Measurements from ENCODE around the gene C9orf40.
A peak's percentile ranks its signal among the peaks of the same experiment; 100 is the strongest.

The C9orf40 gene, protein sequence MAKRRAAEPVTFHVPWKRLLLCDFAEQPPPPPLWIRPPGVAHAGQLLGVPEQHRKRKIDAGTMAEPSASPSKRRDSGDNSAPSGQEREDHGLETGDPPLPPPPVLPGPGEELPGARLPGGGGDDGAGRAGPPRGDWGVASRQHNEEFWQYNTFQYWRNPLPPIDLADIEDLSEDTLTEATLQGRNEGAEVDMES

DNA sequence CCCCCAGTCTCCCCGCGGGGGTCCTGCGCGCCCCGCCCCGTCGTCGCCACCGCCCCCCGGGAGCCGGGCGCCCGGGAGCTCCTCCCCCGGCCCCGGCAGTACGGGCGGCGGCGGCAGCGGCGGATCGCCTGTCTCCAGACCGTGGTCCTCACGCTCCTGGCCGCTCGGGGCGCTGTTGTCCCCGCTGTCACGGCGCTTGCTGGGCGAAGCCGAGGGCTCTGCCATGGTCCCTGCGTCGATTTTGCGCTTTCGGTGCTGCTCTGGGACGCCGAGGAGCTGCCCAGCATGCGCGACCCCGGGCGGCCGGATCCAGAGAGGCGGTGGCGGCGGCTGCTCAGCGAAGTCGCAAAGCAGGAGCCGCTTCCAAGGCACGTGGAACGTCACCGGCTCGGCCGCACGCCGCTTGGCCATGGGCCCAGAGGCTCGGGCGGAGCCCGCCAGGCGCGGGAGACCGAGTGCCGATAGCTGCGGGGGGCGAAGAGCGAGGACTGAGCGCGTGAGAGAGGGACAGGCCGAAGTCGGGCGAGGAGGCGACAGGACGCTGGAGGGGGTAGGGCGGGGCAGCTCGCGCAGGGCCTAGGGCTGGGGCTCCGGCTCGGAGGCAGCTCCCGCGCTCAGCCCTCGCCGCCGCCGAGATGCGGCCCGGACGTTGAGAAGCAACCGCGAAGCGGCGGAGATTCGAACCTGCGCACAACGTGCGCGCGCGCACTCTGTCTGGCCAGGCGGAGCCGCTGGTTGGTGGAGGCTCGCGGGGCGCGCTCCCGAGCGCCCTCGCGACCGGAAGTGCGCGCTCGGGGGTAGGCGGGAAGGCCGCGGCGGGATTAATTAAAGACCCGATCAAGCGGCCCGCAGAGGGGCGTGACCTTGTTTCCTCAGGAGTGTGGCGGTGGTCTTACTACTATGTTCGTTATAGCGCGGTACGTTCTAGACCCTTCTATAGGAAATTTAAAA is at the start of gene C9orf40:
TSS of gene C9orf40 (minus strand) at position 712 of the 951 bp plus-strand sequence. CDS start at position 411, 301 bp downstream.
- peak; percentile 30 for DNase-seq

DNA sequence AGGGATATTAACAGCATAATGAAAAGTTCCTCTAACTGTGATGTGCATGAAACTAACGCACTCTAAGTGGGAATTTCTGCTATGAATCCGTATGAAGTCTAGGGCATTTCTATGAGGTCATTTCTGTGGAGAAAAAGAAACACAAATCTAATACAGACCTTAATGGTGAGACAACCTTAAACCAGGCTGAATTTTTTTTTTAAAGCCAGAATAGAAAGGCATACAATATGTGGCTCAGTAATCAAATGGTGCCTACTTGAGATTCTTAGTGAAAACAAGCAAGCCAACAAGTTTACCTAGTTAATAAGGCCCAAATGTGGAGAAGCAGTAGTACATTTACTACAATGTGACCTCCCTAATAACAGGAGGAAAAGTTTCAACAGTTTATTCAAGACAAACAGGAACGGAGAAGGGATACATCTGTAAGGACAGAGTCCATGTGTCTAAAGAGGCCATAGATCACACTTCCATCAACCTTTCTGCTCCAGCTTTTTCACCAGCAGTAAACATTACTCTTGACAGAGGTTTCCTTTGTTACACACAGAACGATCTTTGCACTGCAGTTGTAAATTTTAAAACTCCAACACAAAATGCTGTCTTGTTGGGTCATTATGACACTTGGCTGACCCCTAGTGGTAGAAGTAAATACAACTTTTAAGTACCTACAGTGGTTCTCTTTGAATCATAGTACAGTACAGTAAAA is 49.2 kb upstream of the C9orf40 start:
- DNase-seq = no peak

DNA sequence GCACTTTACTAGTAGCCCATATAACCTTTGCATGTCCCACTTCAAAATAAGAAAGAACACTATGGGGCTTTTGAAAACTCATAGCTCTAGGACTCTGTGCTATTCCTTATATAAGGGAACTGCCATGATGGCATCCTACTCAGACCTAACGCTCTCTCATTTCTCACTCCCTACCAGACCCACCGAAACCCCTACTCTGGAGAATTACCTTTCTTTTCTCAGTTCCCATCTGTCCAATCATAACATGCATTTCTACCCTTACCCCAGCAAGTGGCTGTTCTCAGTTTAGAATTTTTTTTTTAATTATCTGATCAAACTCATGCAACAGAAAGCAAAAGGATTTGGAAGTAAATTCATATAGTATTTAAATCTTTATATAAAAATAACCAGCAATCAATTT is 48.1 kb upstream of the C9orf40 start:
- DNase-seq = no peak

GRCh38 chr9:74985041-74985440 is 32.3 kb upstream of the C9orf40 start:
- DNase-seq = no peak

GRCh38 chr9:74983709-74984108 is 31.0 kb upstream of the C9orf40 start:
- DNase-seq = no peak

DNA sequence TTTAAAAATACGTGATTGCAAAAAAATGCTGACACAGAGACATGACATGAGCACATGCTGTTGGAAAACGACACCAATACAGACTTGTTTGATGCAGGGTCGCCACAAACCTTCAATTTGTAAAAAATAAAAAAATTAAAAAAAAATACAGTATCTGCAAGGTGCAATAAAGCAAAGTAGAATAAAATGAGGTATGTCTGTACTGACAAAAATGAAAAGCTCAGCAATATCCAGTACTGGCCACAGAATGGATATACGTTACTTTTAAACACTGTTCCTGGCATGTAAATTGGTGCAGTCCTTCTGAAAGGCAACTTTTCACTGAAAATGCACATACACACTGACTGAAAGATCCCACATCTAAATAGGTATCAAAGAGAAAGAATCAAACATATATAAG is 27.1 kb upstream of the C9orf40 start:
- DNase-seq = no peak

DNA sequence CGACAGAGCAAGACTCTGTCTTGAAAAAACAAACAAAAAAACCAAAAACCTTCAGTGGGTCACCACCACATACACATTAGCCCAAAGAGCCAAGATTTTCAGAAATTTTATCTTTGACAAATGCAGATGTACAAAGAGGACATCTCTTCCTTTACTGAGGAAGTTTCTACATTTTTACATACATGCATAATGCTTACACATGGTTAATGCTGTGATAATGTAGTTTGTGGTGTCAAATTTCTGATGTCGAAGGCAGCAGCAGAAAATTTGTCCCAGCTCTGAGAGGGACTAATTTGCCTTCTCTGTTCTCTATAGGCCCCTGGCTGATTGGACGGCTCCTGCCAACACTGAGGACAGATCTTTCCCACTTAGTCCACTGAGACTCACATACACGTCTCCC is 24.6 kb upstream of the C9orf40 start:
- no peak for DNase-seq

DNA sequence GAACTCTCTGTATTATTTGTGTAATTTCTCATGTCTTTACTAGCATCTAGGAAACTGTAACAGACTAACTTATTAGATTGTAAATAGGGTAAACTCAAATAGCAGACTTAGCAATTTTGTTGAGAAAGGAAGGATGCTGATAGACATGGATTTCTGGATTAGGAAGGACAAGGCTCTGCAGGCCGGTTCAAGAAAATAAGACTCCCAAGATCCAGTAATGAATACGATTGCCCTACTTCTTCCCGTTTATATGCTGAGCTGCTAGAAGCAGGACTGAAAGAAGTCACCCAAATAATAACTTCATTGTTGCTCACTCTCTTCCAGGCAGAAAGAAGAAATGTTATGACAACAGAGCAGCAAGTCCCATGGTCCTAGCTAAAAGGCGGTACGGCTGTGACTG is 22.8 kb upstream of the C9orf40 start:
- no peak for DNase-seq

DNA sequence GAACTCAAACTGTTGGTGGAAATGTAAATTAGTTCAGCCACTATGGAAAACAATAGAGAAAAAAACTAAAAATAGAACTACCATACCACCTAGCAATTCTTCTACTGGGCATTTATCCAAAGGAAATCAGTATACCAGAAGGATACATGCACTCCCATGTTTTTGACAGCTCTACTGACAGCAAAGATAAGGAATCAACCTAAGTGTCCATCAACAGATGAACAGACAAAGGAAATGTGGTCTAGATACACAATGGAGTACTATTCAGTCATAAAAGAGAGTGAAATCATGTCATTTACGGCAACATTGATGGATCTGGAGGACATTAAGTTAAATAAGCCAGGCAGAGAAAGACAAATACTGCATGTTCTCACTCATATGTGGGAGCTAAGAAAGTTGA is 21.8 kb upstream of the C9orf40 start:
- no peak for DNase-seq

DNA sequence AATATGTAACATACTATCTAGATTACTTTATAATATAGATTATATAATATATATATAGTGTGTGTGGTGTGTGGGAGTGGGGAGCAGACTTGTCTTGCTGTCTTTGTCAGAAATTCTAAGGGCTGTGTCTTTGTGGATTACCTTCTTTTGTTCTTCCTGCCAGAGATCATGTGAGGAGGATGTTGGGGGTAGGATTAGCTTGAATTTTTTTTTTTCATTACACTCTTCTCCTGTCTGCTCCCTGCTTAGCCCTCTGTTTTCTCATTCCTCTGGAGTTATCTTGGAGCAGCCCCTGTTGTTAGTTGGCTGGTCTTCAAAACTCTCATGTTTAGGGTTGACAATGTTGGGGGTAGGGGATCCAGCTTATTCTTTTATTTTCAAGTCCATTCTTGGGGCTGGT is 21.0 kb upstream of the C9orf40 start:
- no peak for DNase-seq

DNA sequence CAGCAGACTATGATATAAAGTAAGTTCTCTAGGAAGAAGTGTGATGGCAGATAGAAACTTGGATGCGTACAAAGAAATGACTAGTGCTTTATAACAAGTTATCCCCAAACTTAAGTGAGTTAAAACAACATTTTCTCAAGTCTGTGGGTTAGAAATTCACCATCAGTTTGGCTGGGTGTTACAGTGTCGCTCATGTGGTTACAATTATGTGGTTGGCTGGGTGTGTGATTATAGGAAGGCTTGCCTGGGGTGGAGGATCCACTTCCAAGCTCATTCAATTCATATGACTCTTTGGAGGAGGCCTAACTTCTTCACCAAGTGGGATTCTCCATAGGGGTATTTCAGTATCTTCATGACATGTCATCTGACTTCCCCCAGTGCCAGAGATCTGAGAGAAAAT is 10.3 kb upstream of the C9orf40 start:
- DNase-seq = no peak

DNA sequence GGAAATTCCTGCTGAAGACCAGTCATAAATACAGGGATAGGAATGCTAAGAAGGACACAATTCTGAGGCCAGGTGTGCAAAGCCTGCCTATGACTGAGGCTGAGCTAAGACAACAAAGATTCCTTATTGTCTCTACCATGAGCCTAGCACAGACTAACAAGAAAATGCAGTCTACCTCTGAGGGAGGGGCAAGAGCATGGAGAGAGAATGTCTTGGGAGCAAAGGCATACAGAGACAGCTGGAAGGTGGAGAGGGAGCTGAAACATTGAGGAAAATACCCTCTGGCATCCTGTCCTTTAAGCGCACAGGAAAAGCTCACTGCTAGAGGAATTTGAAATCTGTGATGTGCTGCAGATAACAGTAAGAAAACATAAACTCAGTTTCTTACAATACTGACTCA is 8.8 kb upstream of the C9orf40 start:
- DNase-seq = no peak

- DNase-seq = no peak
Observed at GRCh38 chr9:74960561-74960960, 7.8 kb upstream of the C9orf40 start.

DNA sequence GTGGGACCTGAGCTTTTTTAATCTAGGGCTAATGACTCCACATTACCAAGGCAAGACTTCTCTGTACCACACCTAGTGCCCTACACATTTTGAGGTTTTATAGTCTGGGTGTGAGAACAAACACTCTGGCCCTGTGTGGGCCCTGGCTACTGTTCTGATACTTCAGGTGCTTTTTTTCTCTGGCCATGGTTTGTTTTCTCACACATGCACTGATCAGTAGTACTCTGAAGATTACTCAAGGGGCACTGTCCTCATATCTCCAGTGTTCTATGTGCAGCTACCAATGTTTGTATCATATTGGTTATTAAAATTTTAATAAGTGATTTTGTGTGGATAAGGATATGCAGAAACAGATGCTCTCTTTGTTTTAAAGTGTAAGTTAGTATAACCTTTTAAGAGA is 5.9 kb upstream of the C9orf40 start:
- no peak for DNase-seq

DNA sequence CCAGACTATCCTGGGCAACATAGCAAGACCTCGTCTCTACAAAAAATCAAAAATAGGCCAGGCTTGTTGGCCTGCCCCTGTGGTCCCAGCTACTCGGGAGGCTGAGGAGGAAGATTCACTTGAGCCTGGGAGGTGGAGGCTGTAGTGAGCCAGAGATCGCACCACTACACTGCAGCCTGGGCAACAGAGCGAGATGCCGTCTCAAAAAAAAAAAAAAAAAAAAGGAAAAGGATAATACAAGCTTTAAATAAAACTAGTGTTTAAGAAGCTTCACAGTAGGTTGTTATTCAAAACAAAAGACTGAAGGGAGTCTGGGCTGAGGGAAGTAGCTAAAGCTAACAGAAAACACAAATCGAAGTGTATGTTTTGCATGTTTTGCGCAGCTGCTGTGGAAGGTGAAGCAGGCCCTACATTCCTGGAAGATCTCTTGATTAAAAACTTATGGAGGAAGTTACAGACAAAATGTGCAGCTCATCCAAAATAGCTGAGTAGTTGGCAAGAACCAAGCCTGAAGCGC is 581 bp upstream of the C9orf40 start:
- no peak for DNase-seq

- DNase-seq = peak; percentile 13
Observed at GRCh38 chr9:74951725-74952151, 974 bp downstream of the C9orf40 start.

DNA sequence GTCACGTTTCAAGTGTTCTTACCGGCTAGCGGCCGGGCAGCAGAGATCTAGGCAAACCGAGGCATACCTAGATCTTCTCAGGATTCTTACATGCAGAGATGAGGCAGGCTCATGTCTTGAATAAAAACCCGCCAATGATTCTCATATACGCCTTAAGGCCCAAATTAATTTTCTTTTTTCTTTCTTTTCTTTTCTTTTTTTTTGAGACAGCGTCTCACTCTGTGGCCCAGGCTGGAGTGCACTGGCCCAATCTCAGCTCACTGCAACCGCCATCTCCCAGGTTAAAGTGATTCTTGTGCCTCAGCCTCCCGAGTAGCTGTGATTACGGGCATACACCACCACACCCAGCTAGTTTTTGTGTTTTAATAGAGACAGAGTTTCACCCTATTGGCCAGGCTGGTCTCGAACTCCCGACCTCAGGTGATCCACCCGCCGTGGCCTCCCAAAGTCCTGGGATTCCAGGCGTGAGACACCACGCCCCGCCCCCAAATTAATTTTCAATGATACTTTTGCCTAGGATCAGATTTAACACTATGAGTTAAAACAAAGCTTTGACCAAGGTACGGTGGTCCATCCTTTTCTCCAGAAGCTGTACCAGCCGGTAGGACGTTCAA is 1.5 kb downstream of the C9orf40 start:
- no peak for DNase-seq

GRCh38 chr9:74949859-74950855 is 2.6 kb downstream of the C9orf40 start:
- no peak for DNase-seq

GRCh38 chr9:74948937-74949336 is 3.8 kb downstream of the C9orf40 start:
- no peak for DNase-seq

GRCh38 chr9:74946686-74947085 is 6.0 kb downstream of the C9orf40 start:
- no peak for DNase-seq

DNA sequence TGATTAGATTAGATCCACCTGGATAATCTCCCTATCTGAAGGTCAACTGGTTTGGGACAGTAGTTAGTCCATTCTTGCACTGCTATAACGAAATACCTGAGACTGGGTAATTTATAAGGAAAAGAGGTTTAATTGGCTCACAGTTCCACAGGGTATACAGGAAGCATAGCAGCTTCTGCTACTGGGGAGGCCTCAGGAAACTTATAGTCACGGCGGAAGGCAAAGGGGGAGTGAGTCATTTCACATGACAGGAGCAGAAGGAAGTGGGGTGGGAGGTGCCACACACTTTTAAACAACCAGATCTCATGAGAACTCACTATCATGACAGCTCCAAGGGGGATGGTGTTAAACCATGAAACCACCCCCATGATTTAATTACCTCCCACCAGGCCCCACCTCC is 9.9 kb downstream of the C9orf40 start:
- no peak for DNase-seq

- no peak for DNase-seq
Observed at GRCh38 chr9:74940600-74940999, 12.1 kb downstream of the C9orf40 start.

Measured in GOT3 (cell line).